PFSK-1 (cell line): ENCODE results near the gene CCDC194.

ENCODE experiments used
- POLR2AphosphoS5 ChIP-seq: IDR thresholded peaks from 2 replicates; pipeline ENCODE4 v1.6.1; 2012; ENCODE audit warnings: low read depth, mild to moderate bottlenecking, control low read depth, low read length, moderate library complexity
- TAF1 ChIP-seq: IDR thresholded peaks from 2 replicates; pipeline ENCODE4 v1.6.1; 2012; ENCODE audit warnings: low read length, control low read depth, borderline replicate concordance; ENCODE audit not compliant: insufficient read depth
- TF ChIP-seq, protein P1 (sequence below), 2 experiments: IDR thresholded peaks; 2 replicates each; pipeline versions ENCODE4 v1.6.1 to v1.8.0; 2011 to 2012; ENCODE audit warnings: low read depth in 2 of 2, low read length in 2 of 2, control low read depth in 1 of 2, inconsistent platforms in 1 of 2, mild to moderate bottlenecking in 1 of 2, moderate library complexity in 1 of 2; ENCODE audit not compliant: insufficient read depth in 1 of 2

DNA sequence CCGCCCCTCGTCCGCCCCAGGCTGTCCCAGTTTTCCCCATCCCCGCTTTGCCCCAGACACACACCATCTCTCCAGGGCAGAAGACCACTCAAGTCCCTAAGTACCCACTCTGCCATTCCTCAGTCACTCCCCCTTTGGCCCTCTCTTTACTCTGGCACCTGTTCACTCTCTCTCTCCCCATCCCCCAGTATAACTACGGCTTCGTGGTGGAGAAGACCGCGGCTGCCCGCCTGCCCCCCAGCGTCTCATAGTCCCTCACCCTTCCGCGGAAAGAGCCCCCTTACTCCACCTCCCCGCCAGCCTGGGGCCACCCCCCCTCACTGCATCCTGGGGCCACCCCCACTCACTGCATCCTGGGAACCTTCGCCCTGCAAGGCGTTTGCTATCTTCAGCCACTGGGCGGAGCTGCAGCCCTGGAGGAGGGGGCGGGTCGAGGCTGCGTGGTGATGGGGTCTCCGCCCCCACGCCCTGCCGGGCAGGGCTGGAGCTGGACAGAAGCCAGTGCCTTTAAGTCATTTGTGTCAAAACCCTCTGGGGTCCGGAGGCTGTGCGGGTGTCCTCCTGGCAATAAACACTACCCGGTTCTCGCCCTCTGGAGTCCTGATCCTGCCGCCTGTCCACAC is 30.9 kb upstream of the CCDC194 start:
- TF ChIP-seq POLR2AphosphoS5 (0 out of 2 replicates have a peak, but pooled peaks have one; percentile 16), TAF1 (no peak)
- TF ChIP-seq, protein P1, sequence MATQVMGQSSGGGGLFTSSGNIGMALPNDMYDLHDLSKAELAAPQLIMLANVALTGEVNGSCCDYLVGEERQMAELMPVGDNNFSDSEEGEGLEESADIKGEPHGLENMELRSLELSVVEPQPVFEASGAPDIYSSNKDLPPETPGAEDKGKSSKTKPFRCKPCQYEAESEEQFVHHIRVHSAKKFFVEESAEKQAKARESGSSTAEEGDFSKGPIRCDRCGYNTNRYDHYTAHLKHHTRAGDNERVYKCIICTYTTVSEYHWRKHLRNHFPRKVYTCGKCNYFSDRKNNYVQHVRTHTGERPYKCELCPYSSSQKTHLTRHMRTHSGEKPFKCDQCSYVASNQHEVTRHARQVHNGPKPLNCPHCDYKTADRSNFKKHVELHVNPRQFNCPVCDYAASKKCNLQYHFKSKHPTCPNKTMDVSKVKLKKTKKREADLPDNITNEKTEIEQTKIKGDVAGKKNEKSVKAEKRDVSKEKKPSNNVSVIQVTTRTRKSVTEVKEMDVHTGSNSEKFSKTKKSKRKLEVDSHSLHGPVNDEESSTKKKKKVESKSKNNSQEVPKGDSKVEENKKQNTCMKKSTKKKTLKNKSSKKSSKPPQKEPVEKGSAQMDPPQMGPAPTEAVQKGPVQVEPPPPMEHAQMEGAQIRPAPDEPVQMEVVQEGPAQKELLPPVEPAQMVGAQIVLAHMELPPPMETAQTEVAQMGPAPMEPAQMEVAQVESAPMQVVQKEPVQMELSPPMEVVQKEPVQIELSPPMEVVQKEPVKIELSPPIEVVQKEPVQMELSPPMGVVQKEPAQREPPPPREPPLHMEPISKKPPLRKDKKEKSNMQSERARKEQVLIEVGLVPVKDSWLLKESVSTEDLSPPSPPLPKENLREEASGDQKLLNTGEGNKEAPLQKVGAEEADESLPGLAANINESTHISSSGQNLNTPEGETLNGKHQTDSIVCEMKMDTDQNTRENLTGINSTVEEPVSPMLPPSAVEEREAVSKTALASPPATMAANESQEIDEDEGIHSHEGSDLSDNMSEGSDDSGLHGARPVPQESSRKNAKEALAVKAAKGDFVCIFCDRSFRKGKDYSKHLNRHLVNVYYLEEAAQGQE (IDR thresholded peaks at IDR 0.05; ENCODE audit: insufficient read depth in 1 of 2, low read depth in 2 of 2, low read length in 2 of 2), result no peak
